Measurements from ENCODE around the gene ACTN1. TPM values are rescaled to one million over a fixed set of nuclear protein-coding genes. Genes with fewer than 3 reads are reported as not detected.

Gene ACTN1
- polyA plus RNA-seq, 1 of the 3 experiments (the other 2 are of a cell fraction), result 319 TPM

DNA sequence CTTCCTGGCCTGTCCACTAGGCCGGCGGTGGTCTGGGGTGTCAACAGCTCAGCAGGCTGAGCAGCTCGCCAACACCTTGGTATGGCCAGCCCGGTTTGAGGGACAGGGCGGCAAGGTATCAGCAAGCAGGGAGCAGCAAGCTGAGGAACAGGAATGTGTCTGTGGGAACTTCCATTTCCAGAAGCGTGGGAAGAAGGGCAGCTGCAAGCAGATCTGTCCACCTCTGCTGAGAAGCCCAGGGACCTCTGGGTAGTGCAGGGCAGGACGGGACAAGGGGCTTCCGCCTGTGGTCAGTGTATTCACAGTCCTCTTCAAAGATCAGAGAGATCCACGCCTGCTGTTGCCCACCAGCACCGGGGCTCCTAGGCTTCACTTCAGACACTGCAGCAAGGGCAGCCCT is 36.0 kb downstream of the ACTN1 start:
- Histone ChIP-seq H3K9ac (peak overlapping the region; percentile 22; the same call in 1 of the 2 replicates), H2AFZ (ENCODE audit: low read depth) (no peak overlapping the region), H3K79me2 (ENCODE audit: insufficient read depth) (peaks cover 98% of the 10 kb centered on the region), H3K4me2 (0 out of 2 replicates have a peak overlapping the region, but pooled peaks have one; percentile 19), H3K4me3 (ENCODE audit: low read depth in 2 of 2, low read length in 1 of 2) (no peak overlapping the region), H3K27ac (ENCODE audit: low read depth in 2 of 2, low read length in 1 of 2) (peak overlapping the region; percentile 11 to 92; a peak in 3 of 4 replicates), H3K36me3 (replicated peaks in 1 of 2; ENCODE audit: control insufficient read depth in 1 of 2, insufficient read depth in 2 of 2, low read length in 1 of 2) (peaks cover 0 to 3% of the 10 kb centered on the region in 2 experiments), H3K27me3 (ENCODE audit: insufficient read depth) (no peaks in the 10 kb centered on the region), H4K20me1 (ENCODE audit: insufficient read depth) (peaks cover 98% of the 10 kb centered on the region), H3K9me3 (no peaks in the 10 kb centered on the region), H3K9me2 (no peaks in the 10 kb centered on the region), H3K4me1 (ENCODE audit: control insufficient read depth in 1 of 2, insufficient read depth in 2 of 2, low read depth in 1 of 2, low read length in 1 of 2) (peaks cover 85 to 90% of the 10 kb centered on the region in 2 experiments), H3F3A (replicated peaks; ENCODE audit: insufficient read depth) (peaks cover 57% of the 10 kb centered on the region)
- WGBS (ENCODE audit: low lambda C conversion rate), result 97% methylated on average over 9 of the region's 10 CpGs
- TF ChIP-seq GATA2 (CRISPR knock-in tag; IDR thresholded peaks at IDR 0.05) (0 out of 2 replicates have a peak, but pooled peaks have one; percentile 0), FOSL2 (IDR thresholded peaks at IDR 0.05; ENCODE audit: borderline replicate concordance, low read depth) (no peak), YY1 (IDR thresholded peaks at IDR 0.05; ENCODE audit: low read depth) (no peak)
- ChIA-PET CTCF (interaction anchor here (2.5 kb wide), 1 partner anchor 8 kb away, joined by 8 read pairs; no protein-coding TSS in a partner anchor), POLR2A (interaction anchor here (1.8 kb wide), 1 partner anchor 9 kb away, joined by 5 read pairs; no protein-coding TSS in a partner anchor)
- DNase-seq, result no peak

DNA sequence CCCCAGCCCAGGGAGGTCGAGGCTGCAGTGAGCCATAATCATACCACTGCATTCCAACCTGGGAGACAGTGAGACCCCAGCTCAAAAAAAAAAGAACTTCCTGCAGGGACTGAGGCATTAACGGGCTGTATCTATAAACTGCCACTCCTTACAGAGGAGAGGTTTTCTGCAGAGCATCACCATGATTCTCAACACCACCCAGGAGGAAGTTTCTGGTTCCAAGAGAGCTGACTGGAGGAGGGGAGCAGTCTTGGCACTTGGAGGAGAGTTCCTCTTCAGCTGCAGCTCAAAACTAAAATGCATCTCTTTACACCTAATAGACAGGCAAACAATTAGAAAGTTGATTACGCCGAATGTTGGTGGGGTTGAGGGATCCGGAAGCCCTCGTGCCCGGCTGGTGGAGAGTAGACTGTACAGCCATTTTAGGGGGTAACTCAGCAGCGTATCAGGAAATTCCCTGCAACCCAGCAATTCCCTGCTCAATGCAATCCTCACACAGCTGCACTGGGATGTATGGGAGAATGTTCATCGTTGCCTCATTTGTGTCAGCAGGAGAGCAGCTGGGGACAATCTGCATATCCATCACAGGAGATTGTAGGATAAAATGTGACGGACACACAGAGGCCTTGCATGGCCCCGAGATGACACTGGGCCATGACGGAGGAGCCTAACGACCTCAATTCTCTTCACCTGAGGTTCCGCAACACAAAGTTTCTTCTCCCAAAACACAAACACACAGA is 36.6 kb downstream of the ACTN1 start:
- H3K36me3 ChIP-seq (replicated peaks in 1 of 2; ENCODE audit: control insufficient read depth in 1 of 2, insufficient read depth in 2 of 2, low read length in 1 of 2), result peaks cover 3% of the 10 kb centered on the region in 2 experiments

DNA sequence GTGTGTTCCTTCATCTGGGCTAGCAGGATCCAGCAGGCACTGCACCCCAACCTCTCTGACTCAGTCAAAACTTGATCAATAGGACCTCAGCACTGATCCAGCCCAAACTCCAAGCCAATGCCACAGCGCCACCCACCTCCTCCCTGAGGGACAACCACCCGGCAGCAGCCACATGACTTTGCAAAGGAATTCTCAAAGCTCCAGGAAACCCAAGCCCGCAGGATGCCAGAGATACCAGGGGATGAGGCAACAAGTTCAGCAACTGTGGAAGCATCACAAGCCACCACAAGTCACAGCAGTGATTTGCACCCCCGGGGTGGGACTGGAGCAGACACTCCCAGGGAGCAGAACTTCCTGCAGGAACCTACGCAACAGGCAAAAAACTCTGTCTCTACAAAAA is 37.3 kb downstream of the ACTN1 start:
- Histone ChIP-seq H4K20me1 (ENCODE audit: insufficient read depth) (peaks cover 98% of the 10 kb centered on the region), H3K79me2 (ENCODE audit: insufficient read depth) (peaks cover 98% of the 10 kb centered on the region), H3K4me1 (ENCODE audit: control insufficient read depth in 1 of 2, insufficient read depth in 2 of 2, low read depth in 1 of 2, low read length in 1 of 2) (peaks cover 82 to 90% of the 10 kb centered on the region in 2 experiments), H3K4me3 (ENCODE audit: low read depth in 2 of 2, low read length in 1 of 2) (no peak overlapping the region), H3F3A (replicated peaks; ENCODE audit: insufficient read depth) (peaks cover 57% of the 10 kb centered on the region), H3K27ac (ENCODE audit: low read depth in 2 of 2, low read length in 1 of 2) (peak overlapping the region; percentile 92 to 99; a peak in 3 of 4 replicates), H2AFZ (ENCODE audit: low read depth) (no peak overlapping the region), H3K9me2 (no peaks in the 10 kb centered on the region), H3K36me3 (replicated peaks in 1 of 2; ENCODE audit: control insufficient read depth in 1 of 2, insufficient read depth in 2 of 2, low read length in 1 of 2) (peaks cover 3 to 8% of the 10 kb centered on the region in 2 experiments), H3K27me3 (ENCODE audit: insufficient read depth) (no peaks in the 10 kb centered on the region), H3K9me3 (no peaks in the 10 kb centered on the region), H3K4me2 (peak overlapping the region; percentile 19), H3K9ac (no peak overlapping the region)
- CTCF ChIA-PET, result interaction anchor here (1.0 to 2.5 kb wide), 6 partner anchors 9 to 114 kb away, joined by 4 to 8 read pairs (median 5); no protein-coding TSS in a partner anchor
- POLR2A ChIA-PET, result interaction anchor here (1.8 kb wide), 1 partner anchor 11 kb away, joined by 5 read pairs; no protein-coding TSS in a partner anchor
- WGBS (ENCODE audit: low lambda C conversion rate), result 50% methylated on average over 3 of the region's 5 CpGs
- DNase-seq, result no peak
- TF ChIP-seq EP300 (IDR thresholded peaks at IDR 0.05; ENCODE audit: borderline replicate concordance in 1 of 2, low read depth in 1 of 2, low read length in 1 of 2) (peak in 1 of 2 experiments; percentile 48; a peak in 2 of 4 replicates), FOSL2 (IDR thresholded peaks at IDR 0.05; ENCODE audit: borderline replicate concordance, low read depth) (no peak; the same call in 1 of the 2 replicates), RCOR1 (IDR thresholded peaks at IDR 0.05; ENCODE audit: low read length) (no peak), CHD2 (IDR thresholded peaks at IDR 0.05; ENCODE audit: low read length, partially characterized antibody) (no peak), RFX5 (IDR thresholded peaks at IDR 0.05; ENCODE audit: low read length) (no peak), NFIC (IDR thresholded peaks at IDR 0.05; ENCODE audit: borderline replicate concordance) (peak; percentile 61; the same call in 1 of the 2 replicates), MEF2A (IDR thresholded peaks at IDR 0.05; ENCODE audit: borderline replicate concordance, low read depth) (no peak), SMC3 (IDR thresholded peaks at IDR 0.05; ENCODE audit: low read depth, low read length) (peak; percentile 30; the same call in 1 of the 2 replicates), TAF1 (IDR thresholded peaks at IDR 0.05; ENCODE audit: borderline replicate concordance, low read depth, low read length) (no peak), GABPA (IDR thresholded peaks at IDR 0.05; ENCODE audit: low read depth) (no peak)
- TF ChIP-seq, protein P1, sequence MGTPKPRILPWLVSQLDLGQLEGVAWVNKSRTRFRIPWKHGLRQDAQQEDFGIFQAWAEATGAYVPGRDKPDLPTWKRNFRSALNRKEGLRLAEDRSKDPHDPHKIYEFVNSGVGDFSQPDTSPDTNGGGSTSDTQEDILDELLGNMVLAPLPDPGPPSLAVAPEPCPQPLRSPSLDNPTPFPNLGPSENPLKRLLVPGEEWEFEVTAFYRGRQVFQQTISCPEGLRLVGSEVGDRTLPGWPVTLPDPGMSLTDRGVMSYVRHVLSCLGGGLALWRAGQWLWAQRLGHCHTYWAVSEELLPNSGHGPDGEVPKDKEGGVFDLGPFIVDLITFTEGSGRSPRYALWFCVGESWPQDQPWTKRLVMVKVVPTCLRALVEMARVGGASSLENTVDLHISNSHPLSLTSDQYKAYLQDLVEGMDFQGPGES (IDR thresholded peaks at IDR 0.05; ENCODE audit: low read depth, low read length), result no peak
- TF ChIP-seq, protein P2, sequence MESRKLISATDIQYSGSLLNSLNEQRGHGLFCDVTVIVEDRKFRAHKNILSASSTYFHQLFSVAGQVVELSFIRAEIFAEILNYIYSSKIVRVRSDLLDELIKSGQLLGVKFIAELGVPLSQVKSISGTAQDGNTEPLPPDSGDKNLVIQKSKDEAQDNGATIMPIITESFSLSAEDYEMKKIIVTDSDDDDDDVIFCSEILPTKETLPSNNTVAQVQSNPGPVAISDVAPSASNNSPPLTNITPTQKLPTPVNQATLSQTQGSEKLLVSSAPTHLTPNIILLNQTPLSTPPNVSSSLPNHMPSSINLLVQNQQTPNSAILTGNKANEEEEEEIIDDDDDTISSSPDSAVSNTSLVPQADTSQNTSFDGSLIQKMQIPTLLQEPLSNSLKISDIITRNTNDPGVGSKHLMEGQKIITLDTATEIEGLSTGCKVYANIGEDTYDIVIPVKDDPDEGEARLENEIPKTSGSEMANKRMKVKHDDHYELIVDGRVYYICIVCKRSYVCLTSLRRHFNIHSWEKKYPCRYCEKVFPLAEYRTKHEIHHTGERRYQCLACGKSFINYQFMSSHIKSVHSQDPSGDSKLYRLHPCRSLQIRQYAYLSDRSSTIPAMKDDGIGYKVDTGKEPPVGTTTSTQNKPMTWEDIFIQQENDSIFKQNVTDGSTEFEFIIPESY (IDR thresholded peaks at IDR 0.05; ENCODE audit: borderline replicate concordance, low read depth), result no peak

More for the DNA sequence above, 36.6 kb downstream of the ACTN1 start:
- POLR2A ChIA-PET, result interaction anchor here (1.8 kb wide), 1 partner anchor 10 kb away, joined by 5 read pairs; no protein-coding TSS in a partner anchor
- Histone ChIP-seq H3K9me3 (no peaks in the 10 kb centered on the region), H3K4me2 (peak overlapping the region; percentile 19), H3K4me3 (ENCODE audit: low read depth in 2 of 2, low read length in 1 of 2) (no peak overlapping the region), H3K9ac (peak overlapping the region; percentile 22; the same call in 1 of the 2 replicates), H3K4me1 (ENCODE audit: control insufficient read depth in 1 of 2, insufficient read depth in 2 of 2, low read depth in 1 of 2, low read length in 1 of 2) (peaks cover 85 to 89% of the 10 kb centered on the region in 2 experiments), H4K20me1 (ENCODE audit: insufficient read depth) (peaks cover 98% of the 10 kb centered on the region), H3K79me2 (ENCODE audit: insufficient read depth) (peaks cover 98% of the 10 kb centered on the region), H3K27me3 (ENCODE audit: insufficient read depth) (no peaks in the 10 kb centered on the region), H3F3A (replicated peaks; ENCODE audit: insufficient read depth) (peaks cover 57% of the 10 kb centered on the region), H2AFZ (ENCODE audit: low read depth) (no peak overlapping the region), H3K9me2 (no peaks in the 10 kb centered on the region), H3K27ac (ENCODE audit: low read depth in 2 of 2, low read length in 1 of 2) (peak overlapping the region; percentile 11 to 92)
- CTCF ChIA-PET, result interaction anchor here (1.0 to 2.5 kb wide), 6 partner anchors 9 to 114 kb away, joined by 4 to 8 read pairs (median 5); no protein-coding TSS in a partner anchor
- no peak for DNase-seq
- 76% methylated on average over 14 of the region's 14 CpGs for WGBS (ENCODE audit: low lambda C conversion rate)
- TF ChIP-seq ELF1 (IDR thresholded peaks at IDR 0.05), result no peak
- TF ChIP-seq GATA2 (CRISPR knock-in tag; IDR thresholded peaks at IDR 0.05), result peak; percentile 33; the same call in 1 of the 2 replicates
- TF ChIP-seq TEAD4 (IDR thresholded peaks at IDR 0.05; ENCODE audit: borderline replicate concordance, insufficient read depth), result no peak
- TF ChIP-seq POLR2AphosphoS5 (IDR thresholded peaks at IDR 0.05; ENCODE audit: low read depth, low read length), result no peak
- peak; percentile 40; the same call in 1 of the 2 replicates for TF ChIP-seq RCOR1 (IDR thresholded peaks at IDR 0.05; ENCODE audit: low read length)
